ENCODE data around the gene B4GALT3. TPM values are rescaled to one million over a fixed set of nuclear protein-coding genes. Genes with fewer than 3 reads are reported as not detected.

B4GALT3 gene
- total RNA-seq, 1 donor from 2014 or later = 38.0 TPM

- no peak for DNase-seq (ENCODE audit: low spot score in 2 of 2, unreplicated experiment in 2 of 2)
- Mint-ChIP-seq H3K36me3 (peaks cover 4% of the 10 kb centered on the region), H3K4me1 (peaks cover 20% of the 10 kb centered on the region), H3K27ac (no peak overlapping the region), H3K27me3 (ENCODE audit: low read depth) (no peaks in the 10 kb centered on the region), H3K4me3 (no peak overlapping the region), H3K9me3 (no peaks in the 10 kb centered on the region)
- TF ChIP-seq, protein P1, sequence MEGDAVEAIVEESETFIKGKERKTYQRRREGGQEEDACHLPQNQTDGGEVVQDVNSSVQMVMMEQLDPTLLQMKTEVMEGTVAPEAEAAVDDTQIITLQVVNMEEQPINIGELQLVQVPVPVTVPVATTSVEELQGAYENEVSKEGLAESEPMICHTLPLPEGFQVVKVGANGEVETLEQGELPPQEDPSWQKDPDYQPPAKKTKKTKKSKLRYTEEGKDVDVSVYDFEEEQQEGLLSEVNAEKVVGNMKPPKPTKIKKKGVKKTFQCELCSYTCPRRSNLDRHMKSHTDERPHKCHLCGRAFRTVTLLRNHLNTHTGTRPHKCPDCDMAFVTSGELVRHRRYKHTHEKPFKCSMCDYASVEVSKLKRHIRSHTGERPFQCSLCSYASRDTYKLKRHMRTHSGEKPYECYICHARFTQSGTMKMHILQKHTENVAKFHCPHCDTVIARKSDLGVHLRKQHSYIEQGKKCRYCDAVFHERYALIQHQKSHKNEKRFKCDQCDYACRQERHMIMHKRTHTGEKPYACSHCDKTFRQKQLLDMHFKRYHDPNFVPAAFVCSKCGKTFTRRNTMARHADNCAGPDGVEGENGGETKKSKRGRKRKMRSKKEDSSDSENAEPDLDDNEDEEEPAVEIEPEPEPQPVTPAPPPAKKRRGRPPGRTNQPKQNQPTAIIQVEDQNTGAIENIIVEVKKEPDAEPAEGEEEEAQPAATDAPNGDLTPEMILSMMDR (IDR thresholded peaks at IDR 0.05; ENCODE audit: unreplicated experiment) = no peak
These were observed 46.7 kb upstream of the B4GALT3 start for GRCh38 chr1:161223805-161224694.

DNA sequence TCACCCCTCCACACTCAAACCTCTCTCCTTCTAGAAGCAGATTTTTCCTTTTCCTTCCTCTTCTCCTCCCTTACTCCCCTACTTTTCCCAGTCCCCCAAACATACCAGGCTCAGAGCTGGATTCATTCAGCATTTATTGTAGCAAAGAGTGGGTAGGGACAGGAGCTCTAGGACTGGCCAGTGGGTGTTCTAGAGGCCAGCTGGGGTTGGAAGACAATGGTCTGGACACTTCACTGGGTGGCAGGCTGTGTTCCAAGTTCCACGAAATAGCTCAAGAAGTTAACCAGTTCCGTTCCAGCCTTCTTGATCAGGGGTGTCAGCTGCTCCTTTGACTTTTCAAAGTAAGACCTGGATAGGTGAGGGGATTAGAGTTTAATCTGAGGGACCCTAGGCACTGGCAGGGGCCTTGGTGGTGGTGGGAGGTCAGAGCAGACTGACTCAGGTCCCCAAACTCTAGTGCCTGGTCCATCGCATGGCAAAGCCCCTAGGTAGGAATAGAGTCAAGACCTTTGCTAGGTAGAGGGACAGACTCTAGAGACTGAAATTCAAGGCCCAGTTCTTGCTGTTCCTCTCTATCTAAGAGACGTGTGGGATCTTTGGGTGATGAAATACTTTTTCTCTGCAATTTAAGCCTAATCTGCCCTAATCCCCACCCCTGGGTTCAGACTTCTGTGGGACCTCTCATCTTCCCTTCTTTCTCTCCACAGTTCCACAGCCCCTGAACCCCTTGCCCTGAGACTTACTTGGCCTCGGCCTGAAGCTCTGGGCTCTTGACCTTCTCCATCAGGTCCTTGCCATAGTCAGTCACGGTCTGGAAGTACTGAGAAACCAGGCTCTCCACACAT is 45.1 kb upstream of the B4GALT3 start:
- Mint-ChIP-seq H3K27me3 (ENCODE audit: low read depth) (no peaks in the 10 kb centered on the region), H3K9me3 (no peaks in the 10 kb centered on the region), H3K4me1 (peaks cover 14% of the 10 kb centered on the region), H3K27ac (no peak overlapping the region), H3K36me3 (no peaks in the 10 kb centered on the region), H3K4me3 (no peak overlapping the region)
- TF ChIP-seq, protein P1 (IDR thresholded peaks at IDR 0.05; ENCODE audit: unreplicated experiment) = no peak
- no peak for DNase-seq (ENCODE audit: low spot score in 2 of 2, unreplicated experiment in 2 of 2)

DNA sequence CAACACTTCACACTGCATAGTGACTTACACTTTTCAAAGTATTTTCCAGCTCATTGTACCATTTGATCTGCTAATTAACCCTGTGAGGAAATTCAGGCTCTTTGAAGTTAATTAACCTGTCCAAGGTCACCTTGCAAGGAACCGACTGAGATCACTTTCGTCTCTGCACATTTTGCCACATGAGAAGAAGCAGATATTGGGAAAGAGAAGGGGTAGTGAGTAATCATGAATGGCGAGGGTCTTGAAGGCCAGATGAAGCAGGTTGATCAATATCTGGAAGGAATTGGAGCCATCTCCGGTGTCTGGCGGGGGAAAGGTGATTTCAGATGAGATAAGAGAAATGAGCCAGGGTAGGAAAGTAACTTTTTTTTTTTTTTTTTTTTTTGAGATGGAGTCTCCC is 42.7 kb upstream of the B4GALT3 start:
- no peaks in the 10 kb centered on the region for H3K4me1 Mint-ChIP-seq
- H3K36me3 Mint-ChIP-seq = peaks cover 3% of the 10 kb centered on the region
- TF ChIP-seq, protein P1 (IDR thresholded peaks at IDR 0.05; ENCODE audit: unreplicated experiment) = no peak
- H3K27ac Mint-ChIP-seq = no peak overlapping the region
- H3K4me3 Mint-ChIP-seq = no peak overlapping the region
- no peaks in the 10 kb centered on the region for H3K27me3 Mint-ChIP-seq (ENCODE audit: low read depth)
- no peak for DNase-seq (ENCODE audit: low spot score in 2 of 2, unreplicated experiment in 2 of 2)
- no peaks in the 10 kb centered on the region for H3K9me3 Mint-ChIP-seq

GRCh38 chr1:161219078-161219892 is 42.0 kb upstream of the B4GALT3 start:
- Mint-ChIP-seq H3K4me1 (no peaks in the 10 kb centered on the region), H3K4me3 (no peak overlapping the region), H3K27me3 (ENCODE audit: low read depth) (no peaks in the 10 kb centered on the region), H3K36me3 (peaks cover 8% of the 10 kb centered on the region), H3K9me3 (no peaks in the 10 kb centered on the region), H3K27ac (no peak overlapping the region)
- TF ChIP-seq, protein P1 (IDR thresholded peaks at IDR 0.05; ENCODE audit: unreplicated experiment) = no peak
- no peak for DNase-seq (ENCODE audit: low spot score in 2 of 2, unreplicated experiment in 2 of 2)

Measured in mesothelial cell of epicardium (in vitro differentiated cells).